WERI-Rb-1 (cell line): Measurements from ENCODE around the gene HOXA6.

Experiments used
- DNase-seq: peaks from one replicate; pipeline ENCODE4 v3.0.0-alpha.2; 2020
- H3K27ac ChIP-seq: fragments of 250-450 bp; sonication (Bioruptor Pico); 2 replicates; pipeline ENCODE4 v1.5.1; 2020; ENCODE audit warnings: mild to moderate bottlenecking, moderate library complexity
- H3K27me3 ChIP-seq: fragments of 250-450 bp; sonication (Bioruptor Pico); 2 replicates; pipeline ENCODE4 v1.5.1; 2021; ENCODE audit warnings: mild to moderate bottlenecking, low read depth, moderate library complexity; ENCODE audit not compliant: insufficient read depth, severe bottlenecking
- H3K36me3 ChIP-seq: fragments of 250-450 bp; sonication (Bioruptor Pico); 2 replicates; pipeline ENCODE4 v1.5.1; 2020; ENCODE audit warnings: mild to moderate bottlenecking, moderate library complexity
- H3K4me3 ChIP-seq: 2 replicates; pipeline ENCODE4 v1.5.1; 2011; ENCODE audit warnings: low read depth, mild to moderate bottlenecking, control low read depth, low read length
- H3K9me3 ChIP-seq: fragments of 250-450 bp; sonication (Bioruptor Pico); 2 replicates; pipeline ENCODE4 v1.5.1; 2021; ENCODE audit warnings: mild to moderate bottlenecking, moderate library complexity; ENCODE audit not compliant: severe bottlenecking
- CTCF ChIP-seq: IDR thresholded peaks from 2 replicates; pipeline ENCODE4 v1.5.1; 2011; ENCODE audit warnings: low read depth, mild to moderate bottlenecking, control low read depth, inconsistent platforms, low read length

Gene HOXA6

GRCh38 chr7:27106181-27106900 is 41.2 kb downstream of the HOXA6 start:
- no peaks in the 10 kb centered on the region for H3K36me3 ChIP-seq
- no peak for DNase-seq
- peak overlapping the region; percentile 79 for H3K27ac ChIP-seq
- H3K4me3 ChIP-seq = peak overlapping the region; percentile 17; the same call in 1 of the 2 replicates
- H3K27me3 ChIP-seq = peaks cover 89% of the 10 kb centered on the region
- H3K9me3 ChIP-seq = no peaks in the 10 kb centered on the region
- no peak for TF ChIP-seq CTCF

- TF ChIP-seq CTCF = no peak
- H3K27ac ChIP-seq = peak overlapping the region; percentile 79
- no peaks in the 10 kb centered on the region for H3K9me3 ChIP-seq
These were observed 42.1 kb downstream of the HOXA6 start for GRCh38 chr7:27105301-27106031.

GRCh38 chr7:27104341-27105058 is 43.1 kb downstream of the HOXA6 start:
- DNase-seq = no peak
- Histone ChIP-seq H3K27me3 (peaks cover 93% of the 10 kb centered on the region), H3K36me3 (peaks cover 7% of the 10 kb centered on the region; the same call in 1 of the 2 replicates), H3K9me3 (no peaks in the 10 kb centered on the region), H3K4me3 (peak overlapping the region; percentile 50), H3K27ac (peak overlapping the region; percentile 79)
- TF ChIP-seq CTCF = no peak

More at GRCh38 chr7:27105301-27106031, 42.1 kb downstream of the HOXA6 start:
- Histone ChIP-seq H3K4me3 (peak overlapping the region; percentile 21), H3K36me3 (no peaks in the 10 kb centered on the region), H3K27me3 (peaks cover 90% of the 10 kb centered on the region)
- no peak for DNase-seq

DNA sequence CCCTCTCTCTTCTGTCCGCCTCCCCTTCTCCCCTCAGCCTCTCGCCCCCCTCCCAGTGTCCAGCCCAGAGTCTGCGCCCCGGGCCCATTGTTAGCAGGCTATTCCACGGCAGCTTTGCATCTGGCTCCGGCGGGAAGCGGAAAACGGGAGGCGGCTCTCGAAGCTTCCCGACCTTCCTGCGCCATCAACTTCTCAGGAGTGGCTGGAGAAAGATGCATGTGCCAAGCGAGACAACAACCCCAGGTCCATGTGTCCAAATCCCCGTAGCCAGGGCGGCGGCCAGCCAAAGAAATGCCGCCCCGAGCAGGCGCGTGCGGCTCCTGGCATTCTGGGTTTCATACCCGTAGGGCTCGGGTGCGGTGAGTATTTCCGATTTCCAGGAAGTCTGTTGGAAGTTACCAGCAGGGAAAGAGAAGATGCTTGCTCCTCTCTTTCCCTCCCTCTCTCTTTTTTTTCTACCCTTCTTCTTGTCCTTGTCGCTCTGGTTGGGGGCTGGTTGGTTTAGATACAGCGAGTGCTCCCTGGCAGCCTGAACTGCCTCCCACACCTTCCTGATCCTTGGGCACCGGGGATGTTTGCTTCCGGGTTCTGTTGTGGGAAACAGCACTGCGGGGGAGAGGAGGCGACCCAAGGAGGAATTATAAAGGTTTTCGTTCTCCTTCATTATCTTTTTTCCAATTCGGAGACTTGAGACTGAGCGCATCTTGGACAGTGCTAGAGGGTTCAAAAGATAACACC is 43.9 kb downstream of the HOXA6 start:
- H3K4me3 ChIP-seq = peak overlapping the region; percentile 50
- peak overlapping the region; percentile 79 for H3K27ac ChIP-seq
- peaks cover 93% of the 10 kb centered on the region for H3K27me3 ChIP-seq
- no peaks in the 10 kb centered on the region for H3K9me3 ChIP-seq
- H3K36me3 ChIP-seq = peaks cover 7% of the 10 kb centered on the region; the same call in 1 of the 2 replicates
- no peak for DNase-seq
- TF ChIP-seq CTCF = no peak
